Measurements from ENCODE around the gene CAPZA2. TPM values are rescaled to one million over a fixed set of nuclear protein-coding genes. Genes with fewer than 3 reads are reported as not detected.
"Not testable (repeated sequence)": the region's sequence is repeated elsewhere in the genome, so short reads cannot be mapped to it uniquely, and the experiment has no call there.

The CAPZA2 gene

GRCh38 chr7:116968631-116969030 is 106.2 kb downstream of the CAPZA2 start:
- Histone ChIP-seq H3K4me2 (ENCODE audit: low read length) (no peak overlapping the region), H3K4me1 (ENCODE audit: control insufficient read depth, low read depth, low read length) (no peaks in the 10 kb centered on the region), H4K5ac (ENCODE audit: low read length) (no peak overlapping the region), H2BK15ac (replicated peaks; ENCODE audit: low read depth) (no peak overlapping the region), H3K18ac (ENCODE audit: low read length) (no peak overlapping the region), H3K27ac (ENCODE audit: low read depth, low read length) (no peak overlapping the region), H4K8ac (ENCODE audit: low read depth, low read length) (no peak overlapping the region), H3K79me1 (ENCODE audit: low read length) (no peaks in the 10 kb centered on the region), H3K79me2 (ENCODE audit: control insufficient read depth, insufficient read depth, low read length) (no peaks in the 10 kb centered on the region), H2AK5ac (ENCODE audit: low read length) (no peak overlapping the region), H3K4ac (ENCODE audit: low read depth, low read length) (no peak overlapping the region), H3K27me3 (ENCODE audit: insufficient read depth, low read length, poor library complexity) (no peaks in the 10 kb centered on the region), H2BK5ac (ENCODE audit: low read length) (no peak overlapping the region), H3K9ac (ENCODE audit: low read length) (no peak overlapping the region), H3K36me3 (ENCODE audit: control insufficient read depth, insufficient read depth, low read length) (no peaks in the 10 kb centered on the region), H3K56ac (ENCODE audit: low read length) (no peak overlapping the region), H2BK120ac (ENCODE audit: low read depth, low read length) (no peak overlapping the region), H3K23ac (ENCODE audit: low read length) (no peak overlapping the region), H3K4me3 (ENCODE audit: low read length) (no peak overlapping the region)
- DNase-seq: no peak

DNA sequence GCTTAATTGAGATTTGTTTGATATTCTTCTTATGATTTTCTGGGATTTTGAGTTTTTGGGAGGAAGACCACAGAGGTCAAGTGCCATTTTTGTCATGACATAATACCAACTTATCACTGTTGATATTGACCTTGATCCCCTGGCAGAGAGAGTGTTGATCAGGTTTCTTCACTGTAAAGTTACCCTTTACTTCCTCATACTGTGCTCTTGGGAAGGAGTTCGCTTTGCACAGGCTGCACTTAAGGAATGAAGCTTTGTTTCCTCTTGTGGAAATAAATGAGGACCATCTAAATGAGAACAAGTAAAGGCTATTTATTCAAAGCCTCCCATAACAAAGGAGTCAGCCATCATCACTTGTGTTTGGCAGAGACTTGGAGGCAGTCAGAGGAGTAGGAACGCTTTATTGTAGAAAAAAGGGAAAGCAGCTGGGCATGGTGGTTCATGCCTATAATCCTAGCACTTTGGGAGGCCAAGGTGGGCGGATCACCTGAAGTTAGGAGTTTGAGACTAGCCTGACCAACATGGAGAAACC is 107.0 kb downstream of the CAPZA2 start:
- no peak overlapping the region for H4K5ac ChIP-seq (ENCODE audit: low read length)
- H3K4ac ChIP-seq (ENCODE audit: low read depth, low read length): no peak overlapping the region
- H3K36me3 ChIP-seq (ENCODE audit: control insufficient read depth, insufficient read depth, low read length): no peaks in the 10 kb centered on the region
- H3K27ac ChIP-seq (ENCODE audit: low read depth, low read length): no peak overlapping the region
- H3K4me1 ChIP-seq (ENCODE audit: control insufficient read depth, low read depth, low read length): no peaks in the 10 kb centered on the region
- no peak overlapping the region for H3K4me2 ChIP-seq (ENCODE audit: low read length)
- no CpG with 5 or more reads among the region's 3 CpGs for WGBS (ENCODE audit: extremely low coverage, insufficient coverage, low lambda C conversion rate)
- H3K56ac ChIP-seq (ENCODE audit: low read length): no peak overlapping the region
- no peak overlapping the region for H3K4me3 ChIP-seq (ENCODE audit: low read length)
- H3K23ac ChIP-seq (ENCODE audit: low read length): no peak overlapping the region
- DNase-seq: no peak
- no peak overlapping the region for H2BK120ac ChIP-seq (ENCODE audit: low read depth, low read length)
- H3K27me3 ChIP-seq (ENCODE audit: insufficient read depth, low read length, poor library complexity): no peaks in the 10 kb centered on the region
- no peaks in the 10 kb centered on the region for H3K79me1 ChIP-seq (ENCODE audit: low read length)
- no peak overlapping the region for H2BK5ac ChIP-seq (ENCODE audit: low read length)
- no peaks in the 10 kb centered on the region for H3K79me2 ChIP-seq (ENCODE audit: control insufficient read depth, insufficient read depth, low read length)
- H4K8ac ChIP-seq (ENCODE audit: low read depth, low read length): no peak overlapping the region
- no peak overlapping the region for H2AK5ac ChIP-seq (ENCODE audit: low read length)
- no peak overlapping the region for H2BK15ac ChIP-seq (replicated peaks; ENCODE audit: low read depth)
- H3K18ac ChIP-seq (ENCODE audit: low read length): no peak overlapping the region
- no peak overlapping the region for H3K9ac ChIP-seq (ENCODE audit: low read length)

- WGBS (ENCODE audit: extremely low coverage, insufficient coverage, low lambda C conversion rate): no CpG with 5 or more reads among the region's 3 CpGs
- DNase-seq: no peak
- no peak overlapping the region for H2BK15ac ChIP-seq (replicated peaks; ENCODE audit: low read depth)
- no peaks in the 10 kb centered on the region for H3K27me3 ChIP-seq (ENCODE audit: insufficient read depth, low read length, poor library complexity)
- H3K79me1 ChIP-seq (ENCODE audit: low read length): no peaks in the 10 kb centered on the region
- no peaks in the 10 kb centered on the region for H3K4me1 ChIP-seq (ENCODE audit: control insufficient read depth, low read depth, low read length)
- no peak overlapping the region for H2BK5ac ChIP-seq (ENCODE audit: low read length)
- H3K18ac ChIP-seq (ENCODE audit: low read length): no peak overlapping the region
- no peak overlapping the region for H4K5ac ChIP-seq (ENCODE audit: low read length)
- no peak overlapping the region for H2BK120ac ChIP-seq (ENCODE audit: low read depth, low read length)
- H3K4ac ChIP-seq (ENCODE audit: low read depth, low read length): no peak overlapping the region
- no peak overlapping the region for H3K4me2 ChIP-seq (ENCODE audit: low read length)
- no peak overlapping the region for H2AK5ac ChIP-seq (ENCODE audit: low read length)
- no peak overlapping the region for H4K8ac ChIP-seq (ENCODE audit: low read depth, low read length)
- no peak overlapping the region for H3K27ac ChIP-seq (ENCODE audit: low read depth, low read length)
- H3K4me3 ChIP-seq (ENCODE audit: low read length): no peak overlapping the region
- no peaks in the 10 kb centered on the region for H3K79me2 ChIP-seq (ENCODE audit: control insufficient read depth, insufficient read depth, low read length)
- H3K23ac ChIP-seq (ENCODE audit: low read length): no peak overlapping the region
- no peak overlapping the region for H3K9ac ChIP-seq (ENCODE audit: low read length)
- no peak overlapping the region for H3K56ac ChIP-seq (ENCODE audit: low read length)
- H3K36me3 ChIP-seq (ENCODE audit: control insufficient read depth, insufficient read depth, low read length): no peaks in the 10 kb centered on the region
Measured at GRCh38 chr7:116970238-116970910, 108.0 kb downstream of the CAPZA2 start.

DNA sequence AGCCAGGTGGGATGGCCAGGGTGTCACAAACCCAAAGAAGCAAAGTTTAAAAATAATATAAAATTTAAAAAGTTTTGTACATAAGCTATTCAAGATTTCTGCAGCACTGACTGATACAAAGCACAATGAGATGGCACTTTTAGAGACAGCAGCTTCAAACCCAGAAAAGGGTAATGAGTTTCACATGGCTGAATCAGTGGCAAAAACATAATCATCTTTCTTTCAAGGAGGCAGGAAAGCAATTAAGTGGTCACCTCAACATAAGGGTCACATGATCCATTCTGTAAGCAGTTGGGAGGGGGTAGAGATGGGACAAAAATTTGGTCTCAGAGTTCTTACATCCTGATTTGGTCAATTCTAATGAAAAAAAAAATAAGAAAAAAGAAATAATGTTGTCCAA is 108.8 kb downstream of the CAPZA2 start:
- H3K27me3 ChIP-seq (ENCODE audit: insufficient read depth, low read length, poor library complexity); H4K5ac ChIP-seq (ENCODE audit: low read length); H2AK5ac ChIP-seq (ENCODE audit: low read length); H4K8ac ChIP-seq (ENCODE audit: low read depth, low read length); H3K4me3 ChIP-seq (ENCODE audit: low read length); H3K36me3 ChIP-seq (ENCODE audit: control insufficient read depth, insufficient read depth, low read length); H3K18ac ChIP-seq (ENCODE audit: low read length); H3K79me2 ChIP-seq (ENCODE audit: control insufficient read depth, insufficient read depth, low read length); H2BK120ac ChIP-seq (ENCODE audit: low read depth, low read length); H2BK5ac ChIP-seq (ENCODE audit: low read length); H2BK15ac ChIP-seq (replicated peaks; ENCODE audit: low read depth); H3K23ac ChIP-seq (ENCODE audit: low read length); H3K9ac ChIP-seq (ENCODE audit: low read length); DNase-seq; H3K27ac ChIP-seq (ENCODE audit: low read depth, low read length); H3K79me1 ChIP-seq (ENCODE audit: low read length); H3K4ac ChIP-seq (ENCODE audit: low read depth, low read length); H3K4me2 ChIP-seq (ENCODE audit: low read length); H3K4me1 ChIP-seq (ENCODE audit: control insufficient read depth, low read depth, low read length); H3K56ac ChIP-seq (ENCODE audit: low read length): not testable (repeated sequence)

Small RNA genes within 50 kb of the gene (small RNA-seq; reads per million reads assigned to genes)
- not detected for gene RF00019 (ENCODE audit: insufficient read depth)
- gene RF02179 (ENCODE audit: insufficient read depth): not detected
- gene RF02180 (ENCODE audit: insufficient read depth): not detected
- not detected for gene RF02188 (ENCODE audit: insufficient read depth)
- gene RNA5SP239 (ENCODE audit: insufficient read depth): not detected
